ENCODE measurements around the gene WDR49. TPM values are rescaled to one million over a fixed set of nuclear protein-coding genes. Genes with fewer than 3 reads are reported as not detected.
"Not testable (repeated sequence)": the region's sequence is repeated elsewhere in the genome, so short reads cannot be mapped to it uniquely, and the experiment has no call there.

The WDR49 gene
- total RNA-seq, 1 donor from 2014 or later: 0.84 TPM

- DNase-seq (ENCODE audit: low read depth): no peak
- Histone ChIP-seq H3K4me1 (ENCODE audit: insufficient read depth, low read length) (no peaks in the 10 kb centered on the region), H3K79me2 (ENCODE audit: insufficient read depth, low read length) (no peaks in the 10 kb centered on the region), H4K20me1 (ENCODE audit: insufficient read depth, low read length) (no peaks in the 10 kb centered on the region), H3K27ac (ENCODE audit: low read depth, low read length) (no peak overlapping the region), H3K9me3 (ENCODE audit: insufficient read depth, low read depth, low read length) (no peaks in the 10 kb centered on the region), H3K27me3 (ENCODE audit: insufficient read depth, low read length) (no peaks in the 10 kb centered on the region), H2AFZ (ENCODE audit: low read depth, low read length) (no peak overlapping the region), H3K36me3 (ENCODE audit: insufficient read depth, low read length) (no peaks in the 10 kb centered on the region), H3K4me3 (ENCODE audit: insufficient read depth, low read depth, low read length) (no peak overlapping the region), H3K4me2 (ENCODE audit: low read length) (no peak overlapping the region), H3K9ac (ENCODE audit: low read length) (no peak overlapping the region)
- Mint-ChIP-seq H3K27me3 (ENCODE audit: low read depth, unreplicated experiment) (no peaks in the 10 kb centered on the region), H3K4me3 (ENCODE audit: unreplicated experiment) (no peak overlapping the region), H3K9me3 (ENCODE audit: unreplicated experiment) (no peaks in the 10 kb centered on the region), H3K27ac (ENCODE audit: unreplicated experiment) (no peak overlapping the region), H3K4me1 (ENCODE audit: low read depth, unreplicated experiment) (no peaks in the 10 kb centered on the region), H3K36me3 (ENCODE audit: low read depth, unreplicated experiment) (no peaks in the 10 kb centered on the region)
- no peak for FAIRE-seq
- TF ChIP-seq CTCF (IDR thresholded peaks at IDR 0.05; ENCODE audit: insufficient read depth, low read depth, low read length) (no peak), EZH2 (IDR thresholded peaks at IDR 0.05; ENCODE audit: insufficient read depth, low read length) (no peak)
Observed at GRCh38 chr3:167631471-167631870, 22.3 kb downstream of the WDR49 start.

- Mint-ChIP-seq H3K4me3 (ENCODE audit: unreplicated experiment) (no peak overlapping the region), H3K36me3 (ENCODE audit: low read depth, unreplicated experiment) (no peaks in the 10 kb centered on the region), H3K4me1 (ENCODE audit: low read depth, unreplicated experiment) (no peaks in the 10 kb centered on the region), H3K27ac (ENCODE audit: unreplicated experiment) (no peak overlapping the region), H3K27me3 (ENCODE audit: low read depth, unreplicated experiment) (no peaks in the 10 kb centered on the region), H3K9me3 (ENCODE audit: unreplicated experiment) (no peaks in the 10 kb centered on the region)
- Histone ChIP-seq H3K27ac (ENCODE audit: low read depth, low read length) (no peak overlapping the region), H3K4me3 (ENCODE audit: insufficient read depth, low read depth, low read length) (no peak overlapping the region), H3K27me3 (ENCODE audit: insufficient read depth, low read length) (no peaks in the 10 kb centered on the region), H3K9me3 (ENCODE audit: insufficient read depth, low read depth, low read length) (no peaks in the 10 kb centered on the region), H3K4me2 (ENCODE audit: low read length) (no peak overlapping the region), H4K20me1 (ENCODE audit: insufficient read depth, low read length) (no peaks in the 10 kb centered on the region), H3K36me3 (ENCODE audit: insufficient read depth, low read length) (no peaks in the 10 kb centered on the region), H3K79me2 (ENCODE audit: insufficient read depth, low read length) (no peaks in the 10 kb centered on the region), H3K9ac (ENCODE audit: low read length) (no peak overlapping the region), H3K4me1 (ENCODE audit: insufficient read depth, low read length) (no peaks in the 10 kb centered on the region), H2AFZ (ENCODE audit: low read depth, low read length) (no peak overlapping the region)
- no peak for FAIRE-seq
- DNase-seq (ENCODE audit: low read depth): no peak
- TF ChIP-seq CTCF (IDR thresholded peaks at IDR 0.05; ENCODE audit: insufficient read depth, low read depth, low read length): no peak
- TF ChIP-seq EZH2 (IDR thresholded peaks at IDR 0.05; ENCODE audit: insufficient read depth, low read length): no peak
Observed at GRCh38 chr3:167626490-167626889, 27.3 kb downstream of the WDR49 start.

- FAIRE-seq (no peak), DNase-seq (ENCODE audit: low read depth) (no peak)
- Mint-ChIP-seq H3K27ac (ENCODE audit: unreplicated experiment) (no peak overlapping the region), H3K9me3 (ENCODE audit: unreplicated experiment) (no peaks in the 10 kb centered on the region), H3K4me1 (ENCODE audit: low read depth, unreplicated experiment) (no peaks in the 10 kb centered on the region), H3K27me3 (ENCODE audit: low read depth, unreplicated experiment) (no peaks in the 10 kb centered on the region), H3K36me3 (ENCODE audit: low read depth, unreplicated experiment) (no peaks in the 10 kb centered on the region), H3K4me3 (ENCODE audit: unreplicated experiment) (no peak overlapping the region)
- Histone ChIP-seq H3K9me3 (ENCODE audit: insufficient read depth, low read depth, low read length) (no peaks in the 10 kb centered on the region), H3K79me2 (ENCODE audit: insufficient read depth, low read length) (no peaks in the 10 kb centered on the region), H3K9ac (ENCODE audit: low read length) (no peak overlapping the region), H3K27me3 (ENCODE audit: insufficient read depth, low read length) (no peaks in the 10 kb centered on the region), H3K4me1 (ENCODE audit: insufficient read depth, low read length) (no peaks in the 10 kb centered on the region), H3K4me2 (ENCODE audit: low read length) (no peak overlapping the region), H3K27ac (ENCODE audit: low read depth, low read length) (no peak overlapping the region), H2AFZ (ENCODE audit: low read depth, low read length) (no peak overlapping the region), H3K36me3 (ENCODE audit: insufficient read depth, low read length) (no peaks in the 10 kb centered on the region), H4K20me1 (ENCODE audit: insufficient read depth, low read length) (no peaks in the 10 kb centered on the region), H3K4me3 (ENCODE audit: insufficient read depth, low read depth, low read length) (no peak overlapping the region)
- TF ChIP-seq CTCF (IDR thresholded peaks at IDR 0.05; ENCODE audit: insufficient read depth, low read depth, low read length): no peak
- no peak for TF ChIP-seq EZH2 (IDR thresholded peaks at IDR 0.05; ENCODE audit: insufficient read depth, low read length)
Observed at GRCh38 chr3:167615030-167615429, 38.7 kb downstream of the WDR49 start.

- H3K79me2 ChIP-seq (ENCODE audit: insufficient read depth, low read length); H3K4me2 ChIP-seq (ENCODE audit: low read length); H3K27ac ChIP-seq (ENCODE audit: low read depth, low read length); H2AFZ ChIP-seq (ENCODE audit: low read depth, low read length); FAIRE-seq; DNase-seq (ENCODE audit: low read depth); H3K4me3 Mint-ChIP-seq (ENCODE audit: unreplicated experiment); H3K27ac Mint-ChIP-seq (ENCODE audit: unreplicated experiment); H3K9me3 ChIP-seq (ENCODE audit: insufficient read depth, low read depth, low read length); H3K4me1 Mint-ChIP-seq (ENCODE audit: low read depth, unreplicated experiment); H3K27me3 ChIP-seq (ENCODE audit: insufficient read depth, low read length); H3K9me3 Mint-ChIP-seq (ENCODE audit: unreplicated experiment); H3K9ac ChIP-seq (ENCODE audit: low read length); H3K36me3 ChIP-seq (ENCODE audit: insufficient read depth, low read length); H3K27me3 Mint-ChIP-seq (ENCODE audit: low read depth, unreplicated experiment); H3K36me3 Mint-ChIP-seq (ENCODE audit: low read depth, unreplicated experiment); H3K4me3 ChIP-seq (ENCODE audit: insufficient read depth, low read depth, low read length); H4K20me1 ChIP-seq (ENCODE audit: insufficient read depth, low read length); H3K4me1 ChIP-seq (ENCODE audit: insufficient read depth, low read length): not testable (repeated sequence)
Observed at GRCh38 chr3:167614196-167614595, 39.5 kb downstream of the WDR49 start.

Measured in astrocyte (in vitro differentiated cells and primary cell).